Activated CD4-positive, CD25-positive, alpha-beta regulatory T cell treated with anti-CD3 and anti-CD28 coated beads, Interleukin-2, amount 50 U/mL, for 72 hours (primary cell): ENCODE measurements around the gene MRGPRF.

Source experiments
- DNase-seq: peaks from one replicate; pipeline ENCODE4 v3.0.0; 2021

The MRGPRF gene

DNA sequence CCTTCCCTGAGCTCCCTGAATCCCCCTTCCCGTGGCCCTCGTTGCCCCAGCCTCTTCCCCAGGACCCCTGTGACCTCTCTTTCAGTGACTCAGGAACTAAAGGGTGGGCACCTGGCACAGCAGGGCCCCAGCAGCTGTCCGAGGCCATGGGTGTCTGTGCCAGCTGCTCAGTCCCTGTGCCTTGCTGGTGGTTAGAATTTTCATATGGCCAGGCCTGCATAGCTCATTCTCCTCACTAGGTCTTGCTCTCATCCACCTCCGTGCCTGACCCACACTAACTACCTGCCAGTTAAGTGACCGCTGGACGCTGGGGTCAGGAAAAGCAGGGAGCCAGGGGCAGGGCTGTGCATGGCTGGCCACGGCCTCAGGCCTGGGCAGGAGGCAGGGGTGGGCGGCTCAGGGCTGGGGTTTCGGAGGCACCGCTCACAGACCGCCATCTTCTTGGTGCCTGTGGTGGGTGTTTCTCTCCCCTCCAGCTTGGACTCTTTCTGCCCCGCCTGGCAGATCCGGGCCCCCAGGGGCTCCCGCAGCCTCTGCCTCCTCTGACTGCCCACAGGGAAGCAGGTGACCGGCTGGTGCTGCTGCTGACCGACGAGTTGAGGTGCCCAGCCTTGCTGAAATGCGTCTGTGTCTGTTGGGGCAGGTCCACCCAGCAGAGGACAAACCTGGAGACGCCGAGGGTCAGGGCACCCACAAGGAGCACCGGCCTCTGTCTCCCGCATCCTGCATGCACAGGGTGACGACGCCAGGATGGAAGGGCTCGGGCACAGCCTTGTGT is 52.6 kb downstream of the MRGPRF start:
- no peak for DNase-seq

DNA sequence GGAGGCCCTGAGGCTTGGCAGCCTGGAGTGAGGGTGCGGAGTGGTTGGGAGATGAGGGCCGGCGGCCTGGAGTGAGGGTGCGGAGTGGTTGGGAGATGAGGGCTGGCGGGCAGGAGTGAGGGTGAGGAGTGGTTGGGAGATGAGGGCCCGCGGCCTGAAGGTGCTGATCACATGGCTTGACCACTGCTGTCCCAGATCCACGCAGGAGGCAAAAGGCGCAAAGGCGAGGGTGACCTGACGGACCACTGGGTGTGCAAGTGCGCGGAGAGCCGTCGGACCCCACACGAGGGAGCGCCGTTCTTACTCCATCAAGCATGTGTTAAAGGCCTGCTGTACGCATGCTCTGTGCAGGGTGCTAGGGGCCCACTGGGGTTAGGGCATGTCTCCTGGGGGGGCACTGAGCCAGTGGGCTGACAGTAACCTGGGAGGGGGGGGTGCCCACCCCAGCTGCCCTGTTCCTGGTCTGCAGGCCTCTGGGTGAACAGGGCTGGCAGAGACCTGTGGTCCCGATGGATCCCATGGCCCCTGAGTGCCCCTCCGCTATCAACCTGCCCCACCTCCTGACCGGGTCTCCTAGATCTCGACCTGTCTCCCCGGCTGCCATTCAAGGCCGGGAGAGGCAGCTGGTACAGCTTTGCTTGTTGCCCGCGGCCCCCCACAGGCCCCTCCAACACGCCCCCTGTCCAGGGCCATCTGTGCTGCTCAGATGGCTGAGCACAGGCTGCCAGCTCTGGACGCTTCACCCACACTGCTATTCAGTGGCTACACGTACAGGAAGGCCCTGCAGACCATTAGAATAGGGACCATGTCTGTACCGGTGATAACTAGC is 53.4 kb downstream of the MRGPRF start:
- DNase-seq = no peak

DNA sequence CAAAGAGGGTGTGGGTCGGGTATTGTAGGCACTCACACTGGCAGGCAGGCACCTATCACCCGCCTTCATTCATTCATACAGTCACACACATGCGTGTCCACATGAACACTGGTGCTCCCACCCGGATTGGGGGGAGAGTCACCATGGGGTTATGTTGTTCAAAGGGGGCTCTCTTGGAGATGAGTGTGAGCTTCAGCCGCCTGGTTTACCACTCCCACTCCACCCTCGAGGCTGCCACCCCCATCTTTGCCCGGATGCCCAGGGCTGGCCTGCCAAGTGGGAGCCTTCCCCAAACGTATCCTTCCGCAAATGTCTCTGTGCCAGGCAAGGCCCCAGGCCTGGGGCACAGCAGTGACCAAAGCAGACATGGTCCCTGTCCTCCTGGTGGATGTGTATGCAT is 54.8 kb downstream of the MRGPRF start:
- DNase-seq = no peak

DNA sequence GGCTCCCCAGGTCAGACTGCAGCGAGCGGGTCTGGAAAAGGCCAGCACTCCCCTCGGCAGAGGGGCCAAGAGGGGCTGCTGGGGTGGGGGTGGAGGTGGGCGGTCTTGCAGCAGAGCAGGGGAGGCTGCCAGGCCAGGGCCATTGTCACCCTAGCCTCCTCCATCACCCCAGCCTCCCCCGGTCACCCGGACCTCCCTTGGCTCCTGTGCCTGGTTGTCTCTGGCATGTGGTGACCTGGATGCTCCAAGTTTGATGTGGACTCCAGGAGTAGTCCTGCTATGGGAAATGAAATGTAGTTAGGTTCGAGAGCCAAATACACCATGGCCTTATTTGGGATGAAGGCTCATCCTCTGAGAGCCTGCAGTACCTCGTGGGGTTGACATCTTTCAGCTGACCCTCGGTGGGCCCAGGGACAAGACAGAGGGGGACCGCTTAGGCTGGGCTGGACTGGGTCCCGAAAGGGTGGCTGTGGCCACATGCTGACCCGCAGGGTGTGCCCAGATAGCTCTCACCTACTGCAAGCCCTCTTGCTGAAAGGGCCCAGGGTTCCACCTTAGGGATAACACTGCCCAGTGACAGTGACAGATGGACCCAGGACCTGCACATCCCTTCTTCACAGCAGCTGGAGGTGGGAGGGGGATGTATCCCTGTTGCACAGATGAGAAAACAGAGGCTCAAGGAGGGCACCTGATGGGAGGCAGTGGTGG is 56.3 kb downstream of the MRGPRF start:
- no peak for DNase-seq

DNA sequence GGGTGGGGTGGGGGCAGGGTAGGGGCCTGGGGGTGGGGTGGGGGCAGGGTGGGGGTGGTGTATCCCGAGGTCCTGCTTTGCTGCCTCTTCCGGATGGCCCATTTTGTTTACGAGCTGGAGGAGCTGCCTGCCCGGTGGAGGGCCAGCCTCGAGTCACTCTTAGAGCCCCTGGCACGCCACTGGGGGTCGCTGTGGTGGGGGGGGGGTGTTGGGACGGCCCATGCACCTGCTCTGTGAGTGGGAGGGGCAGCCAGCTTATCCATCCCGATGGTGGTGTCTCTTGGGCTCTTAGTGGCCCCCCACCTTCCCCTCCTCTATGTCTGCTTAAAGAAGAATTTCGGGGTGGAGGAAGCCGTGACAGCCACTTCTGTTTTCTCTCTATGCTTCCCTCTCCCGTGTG is 56.9 kb downstream of the MRGPRF start:
- DNase-seq = no peak

DNA sequence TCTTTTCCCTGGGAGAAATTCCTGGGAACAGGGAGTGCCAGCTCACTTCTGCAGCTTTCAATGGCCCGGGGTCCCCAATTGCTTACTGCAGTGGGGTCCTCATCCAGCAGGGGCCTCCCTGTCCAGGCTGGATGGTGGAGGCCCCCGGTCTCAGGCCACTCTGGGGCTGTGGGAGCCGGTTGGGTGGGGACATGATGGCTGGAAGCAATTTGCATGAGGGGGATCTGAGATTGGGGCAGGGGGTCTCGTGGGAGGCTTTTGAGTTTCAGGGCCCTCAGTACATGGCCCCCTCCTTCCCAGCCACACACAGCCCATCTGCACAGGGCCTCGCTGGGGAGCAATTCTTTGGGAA is 57.5 kb downstream of the MRGPRF start:
- no peak for DNase-seq

DNA sequence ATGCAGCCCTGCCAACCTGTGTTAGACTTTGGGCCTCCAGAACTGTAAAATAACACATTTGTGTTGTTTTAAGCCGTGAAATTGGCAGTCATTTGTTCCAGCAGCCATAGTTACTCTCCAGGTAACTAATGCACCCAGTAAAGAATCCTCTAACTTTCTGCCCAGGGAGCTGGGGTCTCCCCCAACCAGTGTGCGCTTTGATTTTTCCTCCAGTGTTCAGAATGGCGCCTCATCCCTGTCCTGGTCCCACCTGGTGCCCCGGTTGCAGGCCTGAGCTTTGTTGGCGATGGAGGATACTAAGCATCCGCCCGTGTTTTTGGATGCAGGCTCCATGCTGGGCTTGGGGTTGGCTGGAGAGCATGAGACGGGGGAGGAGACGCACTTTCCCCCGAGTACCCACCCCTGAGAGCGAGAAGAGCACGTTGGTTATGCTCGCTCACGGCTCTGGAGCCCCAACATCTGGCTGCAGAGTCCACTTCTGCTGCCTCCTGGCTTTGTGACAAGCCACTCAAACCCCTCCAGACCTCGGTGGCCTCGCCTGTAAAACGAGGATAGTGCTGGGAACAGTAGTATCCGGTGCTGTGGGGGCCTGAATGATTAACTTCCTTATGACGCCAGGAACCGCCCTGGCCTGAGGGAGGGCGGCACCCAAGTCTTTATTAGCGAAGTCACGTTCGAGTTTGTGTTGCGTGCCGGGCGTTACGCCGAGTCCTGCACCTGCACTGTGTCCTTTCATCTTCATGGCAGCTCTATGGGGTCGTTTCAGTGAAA is 58.0 kb downstream of the MRGPRF start:
- no peak for DNase-seq
